ENCODE measurements around the gene RPL37.

Gene RPL37

DNA sequence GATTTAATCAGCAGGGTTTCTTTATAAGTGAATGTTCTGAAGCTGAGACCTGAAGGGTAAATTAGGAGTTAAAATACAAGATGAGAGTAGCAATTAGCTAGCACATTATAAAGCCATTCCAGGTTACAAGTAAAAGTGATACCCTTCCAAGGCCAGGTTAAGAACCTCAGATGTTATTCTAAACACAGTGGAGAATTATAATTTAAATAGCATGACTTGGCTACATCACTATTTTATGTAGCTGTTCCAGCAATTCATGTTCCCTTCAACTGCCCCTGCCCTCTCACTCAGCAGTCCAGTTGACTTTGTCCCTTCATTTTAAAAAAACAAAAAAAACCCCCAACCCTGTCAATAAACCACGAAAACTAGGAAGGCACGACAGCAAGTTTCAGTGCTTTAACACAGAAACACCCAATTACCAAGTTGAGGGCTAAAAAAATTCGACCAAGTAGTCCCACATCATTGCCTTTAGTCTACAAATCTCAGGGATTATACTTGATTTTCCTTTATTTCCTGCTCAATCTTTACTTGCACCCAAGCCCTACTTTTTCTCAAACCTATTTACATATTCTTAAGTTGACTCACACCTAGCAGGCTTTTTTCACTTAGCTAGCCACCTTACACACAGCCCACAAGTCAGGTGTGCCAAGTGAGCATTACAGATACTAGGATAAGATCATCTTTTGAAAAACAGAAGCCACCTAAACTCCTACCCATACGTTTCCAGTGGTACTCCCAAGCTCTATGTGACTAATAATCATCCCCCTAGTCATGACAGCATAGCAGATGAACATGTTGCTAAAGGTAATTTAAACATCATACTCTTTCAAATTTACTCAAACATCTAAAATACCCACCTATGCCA lies 3.4 kb downstream of the RPL37 start:
- Histone ChIP-seq H3K27ac (ENCODE audit: low read depth, low read length) (peak overlapping the region; percentile 14; the same call in 1 of the 2 replicates), H3K79me2 (ENCODE audit: control insufficient read depth, low read length) (peaks cover 61% of the 10 kb centered on the region)

DNA sequence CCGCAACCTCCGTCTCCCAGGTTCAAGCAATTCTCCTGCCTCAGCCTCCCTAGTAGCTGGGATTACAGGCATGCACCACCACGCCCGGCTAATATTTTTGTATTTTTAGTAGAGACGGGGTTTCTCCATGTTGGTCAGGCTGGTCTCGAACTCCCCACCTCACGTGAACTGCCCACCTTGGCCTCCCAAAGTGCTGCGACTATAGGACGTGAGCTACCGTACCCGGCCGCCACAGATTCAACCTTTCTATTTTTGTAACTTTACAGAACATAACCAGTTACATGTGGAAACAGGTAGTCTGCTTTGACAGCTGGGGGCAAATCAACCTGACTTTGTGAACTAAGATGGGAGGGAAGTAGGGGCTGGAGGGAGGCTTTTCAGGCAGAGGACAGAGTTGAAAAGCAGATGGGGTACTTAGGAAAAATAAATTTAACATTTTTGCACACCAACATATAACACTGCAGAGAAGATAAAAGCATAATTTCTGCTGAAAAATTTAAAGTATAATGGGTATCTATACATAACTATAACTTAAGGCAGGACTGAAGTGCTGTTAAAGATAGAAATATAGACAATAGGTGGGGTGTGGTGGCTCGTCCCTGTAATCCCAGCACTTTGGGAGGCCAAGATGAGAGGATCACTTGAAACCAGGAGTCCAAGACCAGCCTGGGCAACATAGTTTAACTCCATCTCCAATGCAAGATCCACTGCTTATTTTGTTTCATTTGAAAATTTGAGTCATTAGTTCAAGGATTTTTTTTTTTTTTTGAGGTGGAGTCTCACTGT lies 5.1 kb downstream of the RPL37 start:
- Histone ChIP-seq H3K9me3 (ENCODE audit: control insufficient read depth, insufficient read depth, low read length) (no peaks in the 10 kb centered on the region), H3K4me1 (ENCODE audit: control insufficient read depth, low read length) (peaks cover 22% of the 10 kb centered on the region), H3F3A (ENCODE audit: control insufficient read depth, insufficient read depth) (peaks cover 99% of the 10 kb centered on the region), H3K36me3 (ENCODE audit: control insufficient read depth, low read length) (peaks cover 96% of the 10 kb centered on the region), H3K79me2 (ENCODE audit: control insufficient read depth, low read length) (peaks cover 48% of the 10 kb centered on the region), H3K27ac (ENCODE audit: low read depth, low read length) (no peak overlapping the region), H3K4me2 (ENCODE audit: low read length) (no peak overlapping the region), H4K20me1 (ENCODE audit: control insufficient read depth, insufficient read depth, low read depth, low read length) (peaks cover 58% of the 10 kb centered on the region), H3K9me2 (replicated peaks; ENCODE audit: control insufficient read depth, low read length) (no peaks in the 10 kb centered on the region), H3K27me3 (ENCODE audit: control insufficient read depth, low read length) (0 out of 2 replicates have a peak, but pooled peaks cover 2% of the 10 kb centered on the region), H3K4me3 (ENCODE audit: low read length) (no peak overlapping the region)
- no peak for TF ChIP-seq EZH2phosphoT487 (IDR thresholded peaks at IDR 0.05; ENCODE audit: borderline replicate concordance, low read length)

More for the DNA sequence above, 3.4 kb downstream of the RPL37 start:
- Histone ChIP-seq H3K4me2 (ENCODE audit: low read length) (peak overlapping the region; percentile 91), H3K4me3 (ENCODE audit: low read length) (peak overlapping the region; percentile 97; the same call in 1 of the 2 replicates), H3F3A (ENCODE audit: control insufficient read depth, insufficient read depth) (peaks cover 82% of the 10 kb centered on the region), H3K9me2 (replicated peaks; ENCODE audit: control insufficient read depth, low read length) (no peaks in the 10 kb centered on the region), H3K27me3 (ENCODE audit: control insufficient read depth, low read length) (0 out of 2 replicates have a peak, but pooled peaks cover 2% of the 10 kb centered on the region), H4K20me1 (ENCODE audit: control insufficient read depth, insufficient read depth, low read depth, low read length) (peaks cover 58% of the 10 kb centered on the region), H3K4me1 (ENCODE audit: control insufficient read depth, low read length) (peaks cover 31% of the 10 kb centered on the region), H3K36me3 (ENCODE audit: control insufficient read depth, low read length) (peaks cover 84% of the 10 kb centered on the region), H3K9me3 (ENCODE audit: control insufficient read depth, insufficient read depth, low read length) (no peaks in the 10 kb centered on the region)
- TF ChIP-seq, protein P1, sequence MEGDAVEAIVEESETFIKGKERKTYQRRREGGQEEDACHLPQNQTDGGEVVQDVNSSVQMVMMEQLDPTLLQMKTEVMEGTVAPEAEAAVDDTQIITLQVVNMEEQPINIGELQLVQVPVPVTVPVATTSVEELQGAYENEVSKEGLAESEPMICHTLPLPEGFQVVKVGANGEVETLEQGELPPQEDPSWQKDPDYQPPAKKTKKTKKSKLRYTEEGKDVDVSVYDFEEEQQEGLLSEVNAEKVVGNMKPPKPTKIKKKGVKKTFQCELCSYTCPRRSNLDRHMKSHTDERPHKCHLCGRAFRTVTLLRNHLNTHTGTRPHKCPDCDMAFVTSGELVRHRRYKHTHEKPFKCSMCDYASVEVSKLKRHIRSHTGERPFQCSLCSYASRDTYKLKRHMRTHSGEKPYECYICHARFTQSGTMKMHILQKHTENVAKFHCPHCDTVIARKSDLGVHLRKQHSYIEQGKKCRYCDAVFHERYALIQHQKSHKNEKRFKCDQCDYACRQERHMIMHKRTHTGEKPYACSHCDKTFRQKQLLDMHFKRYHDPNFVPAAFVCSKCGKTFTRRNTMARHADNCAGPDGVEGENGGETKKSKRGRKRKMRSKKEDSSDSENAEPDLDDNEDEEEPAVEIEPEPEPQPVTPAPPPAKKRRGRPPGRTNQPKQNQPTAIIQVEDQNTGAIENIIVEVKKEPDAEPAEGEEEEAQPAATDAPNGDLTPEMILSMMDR (IDR thresholded peaks at IDR 0.05; ENCODE audit: low read depth, low read length, poor library complexity, severe bottlenecking) = no peak
- no peak for TF ChIP-seq EZH2phosphoT487 (IDR thresholded peaks at IDR 0.05; ENCODE audit: borderline replicate concordance, low read length)

DNA sequence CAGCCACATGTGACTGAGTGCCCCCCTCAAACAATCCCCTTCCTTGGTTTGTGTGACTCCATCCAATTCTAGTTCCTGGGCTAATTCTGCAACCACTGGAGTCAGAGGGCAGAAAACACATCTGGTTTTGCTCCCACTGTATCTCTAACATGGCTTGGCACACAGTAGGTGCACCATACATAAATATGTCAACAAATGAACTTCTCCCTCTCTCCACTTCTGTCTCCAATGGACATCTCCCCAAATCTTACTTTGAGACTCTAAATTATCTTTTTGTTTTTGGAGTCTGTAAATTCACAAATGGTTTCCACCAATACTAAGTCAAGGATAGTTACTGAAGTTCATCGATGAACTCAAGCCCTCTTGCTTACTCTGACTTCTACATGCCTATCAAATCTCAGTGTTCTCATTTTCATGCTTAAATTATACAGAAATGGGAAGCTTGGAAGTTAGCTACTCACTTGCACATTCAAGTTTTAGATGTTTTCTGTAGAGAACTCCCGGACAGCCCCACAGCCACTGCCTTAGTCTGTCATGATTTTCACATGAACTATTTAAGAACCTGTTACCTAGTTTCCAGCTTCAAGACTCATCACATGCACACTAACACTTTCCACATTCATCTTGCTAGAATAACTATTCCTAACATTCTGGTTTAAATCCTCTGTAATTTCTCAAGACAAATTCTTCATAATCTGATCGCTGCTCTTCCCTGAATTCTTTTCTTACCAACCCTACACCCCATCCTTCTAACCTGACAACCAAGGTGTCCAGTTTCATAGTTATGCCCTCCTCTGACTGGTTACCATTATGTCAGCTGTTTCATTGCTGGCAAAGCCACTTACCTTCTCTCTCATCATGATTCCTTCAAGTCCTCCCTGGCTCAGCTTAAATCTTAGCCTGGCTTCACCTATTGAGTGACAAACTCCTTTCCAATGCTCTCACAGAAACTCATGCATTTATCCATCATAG lies 6.0 kb downstream of the RPL37 start:
- TF ChIP-seq EZH2phosphoT487 (IDR thresholded peaks at IDR 0.05; ENCODE audit: borderline replicate concordance, low read length) = no peak
- Histone ChIP-seq H3K9me2 (replicated peaks; ENCODE audit: control insufficient read depth, low read length) (no peaks in the 10 kb centered on the region), H3K36me3 (ENCODE audit: control insufficient read depth, low read length) (peaks cover 86% of the 10 kb centered on the region), H3K79me2 (ENCODE audit: control insufficient read depth, low read length) (peaks cover 39% of the 10 kb centered on the region), H4K20me1 (ENCODE audit: control insufficient read depth, insufficient read depth, low read depth, low read length) (peaks cover 54% of the 10 kb centered on the region), H3K4me3 (ENCODE audit: low read length) (no peak overlapping the region), H3K4me1 (ENCODE audit: control insufficient read depth, low read length) (peaks cover 22% of the 10 kb centered on the region), H3K27me3 (ENCODE audit: control insufficient read depth, low read length) (no peaks in the 10 kb centered on the region), H3K4me2 (ENCODE audit: low read length) (no peak overlapping the region), H3K27ac (ENCODE audit: low read depth, low read length) (no peak overlapping the region), H3K9me3 (ENCODE audit: control insufficient read depth, insufficient read depth, low read length) (no peaks in the 10 kb centered on the region), H3F3A (ENCODE audit: control insufficient read depth, insufficient read depth) (peaks cover 99% of the 10 kb centered on the region)

Data from DOHH2 (cell line).